WTC11 (cell line): ENCODE data around the gene MAPK14.

Experiments
- CREM ChIP-seq: sonication (generic); formaldehyde crosslinking; IDR thresholded peaks from 2 replicates; pipeline ENCODE4 v1.8.1; 2022; ENCODE audit warnings: mild to moderate bottlenecking, missing genetic modification reagents, moderate library complexity
- OVOL2 ChIP-seq: fragments of 250-450 bp; sonication (Bioruptor Pico); IDR thresholded peaks from 2 replicates; pipeline ENCODE4 v1.9.0; 2021; ENCODE audit warnings: mild to moderate bottlenecking, borderline replicate concordance
- TCF7 ChIP-seq: sonication (generic); formaldehyde crosslinking; IDR thresholded peaks from 2 replicates; pipeline ENCODE4 v1.8.0; 2022; ENCODE audit warnings: mild to moderate bottlenecking, low read depth, missing genetic modification reagents, moderate library complexity
- USF2 ChIP-seq: sonication (generic); formaldehyde crosslinking; IDR thresholded peaks from 2 replicates; pipeline ENCODE4 v1.8.1; 2023; ENCODE audit warnings: mild to moderate bottlenecking, missing genetic modification reagents, moderate library complexity
- TF ChIP-seq, protein P1 (sequence below): fragments of 200-600 bp; IDR thresholded peaks from 2 replicates; pipeline ENCODE4 v1.8.0; 2022; ENCODE audit warnings: antibody characterized with exemption
- TF ChIP-seq, protein P2 (sequence below): sonication (generic); formaldehyde crosslinking; conservative IDR thresholded peaks from 2 replicates; pipeline ENCODE4 v1.8.1; 2022; ENCODE audit warnings: mild to moderate bottlenecking, missing genetic modification reagents

DNA sequence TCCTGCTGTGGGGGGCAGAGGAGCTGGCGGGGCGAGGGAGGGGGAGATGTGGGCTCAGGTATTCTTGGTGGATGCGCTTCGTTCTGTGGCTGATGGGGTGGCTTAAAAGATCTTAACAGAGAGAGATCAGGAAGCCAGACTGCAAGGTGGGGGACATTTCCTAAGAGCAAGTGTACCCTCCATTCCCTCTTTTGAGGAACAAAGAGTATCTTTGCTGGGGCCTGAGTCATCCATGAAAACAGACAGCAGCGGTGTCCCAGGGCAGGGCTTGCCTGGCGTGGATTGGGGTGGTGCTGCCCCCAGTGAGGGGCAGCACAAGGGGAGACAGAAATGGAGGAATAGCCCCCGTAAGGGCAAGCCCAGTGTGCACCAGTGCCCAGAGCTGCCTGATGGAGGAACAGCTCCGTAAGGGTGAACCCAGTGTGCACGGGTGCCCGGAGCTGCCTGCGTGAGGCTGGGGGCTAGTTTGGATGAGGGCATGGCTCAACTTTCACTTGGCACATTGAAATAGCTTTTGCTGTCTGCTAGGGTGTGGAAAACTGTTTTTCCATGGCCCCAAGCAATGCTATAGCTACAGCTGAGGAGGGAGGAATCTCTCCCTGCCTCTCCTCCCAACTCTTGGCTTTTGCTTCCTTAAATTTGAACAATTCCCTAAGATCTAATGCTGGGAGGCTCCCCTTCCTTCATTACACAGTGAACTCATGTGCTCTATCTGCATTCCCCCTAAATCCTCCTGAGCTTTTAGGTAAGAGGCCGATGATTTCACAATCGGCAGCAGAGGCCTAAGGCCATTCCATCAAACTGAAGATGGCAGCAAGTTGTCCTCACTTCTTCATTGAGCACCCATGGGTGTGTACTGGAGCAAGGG, 115.6 kb downstream of the MAPK14 start:
- TF ChIP-seq, protein P1, sequence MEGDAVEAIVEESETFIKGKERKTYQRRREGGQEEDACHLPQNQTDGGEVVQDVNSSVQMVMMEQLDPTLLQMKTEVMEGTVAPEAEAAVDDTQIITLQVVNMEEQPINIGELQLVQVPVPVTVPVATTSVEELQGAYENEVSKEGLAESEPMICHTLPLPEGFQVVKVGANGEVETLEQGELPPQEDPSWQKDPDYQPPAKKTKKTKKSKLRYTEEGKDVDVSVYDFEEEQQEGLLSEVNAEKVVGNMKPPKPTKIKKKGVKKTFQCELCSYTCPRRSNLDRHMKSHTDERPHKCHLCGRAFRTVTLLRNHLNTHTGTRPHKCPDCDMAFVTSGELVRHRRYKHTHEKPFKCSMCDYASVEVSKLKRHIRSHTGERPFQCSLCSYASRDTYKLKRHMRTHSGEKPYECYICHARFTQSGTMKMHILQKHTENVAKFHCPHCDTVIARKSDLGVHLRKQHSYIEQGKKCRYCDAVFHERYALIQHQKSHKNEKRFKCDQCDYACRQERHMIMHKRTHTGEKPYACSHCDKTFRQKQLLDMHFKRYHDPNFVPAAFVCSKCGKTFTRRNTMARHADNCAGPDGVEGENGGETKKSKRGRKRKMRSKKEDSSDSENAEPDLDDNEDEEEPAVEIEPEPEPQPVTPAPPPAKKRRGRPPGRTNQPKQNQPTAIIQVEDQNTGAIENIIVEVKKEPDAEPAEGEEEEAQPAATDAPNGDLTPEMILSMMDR = no peak
- no peak for TF ChIP-seq USF2 (CRISPR knock-in tag)
- TF ChIP-seq CREM (CRISPR knock-in tag) = no peak
- TF ChIP-seq, protein P2, sequence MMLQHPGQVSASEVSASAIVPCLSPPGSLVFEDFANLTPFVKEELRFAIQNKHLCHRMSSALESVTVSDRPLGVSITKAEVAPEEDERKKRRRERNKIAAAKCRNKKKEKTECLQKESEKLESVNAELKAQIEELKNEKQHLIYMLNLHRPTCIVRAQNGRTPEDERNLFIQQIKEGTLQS (CRISPR knock-in tag) = no peak
- TF ChIP-seq TCF7 (CRISPR knock-in tag) = no peak
- TF ChIP-seq OVOL2 (CRISPR knock-in tag) = no peak
